Spleen (tissue), 7 donors: ENCODE results near the gene CDKN2C.

Experiments
- CTCF ChIP-seq, 11 experiments: fragments of 200-600 bp in 7 of 11; fragments of 450-650 bp in 4 of 11; sonication (generic) in 4 of 11; IDR thresholded peaks in 8 of 11; conservative IDR thresholded peaks in 3 of 11; 1 replicate in 7 of 11; 2 replicates in 4 of 11; pipeline versions ENCODE4 v1.4.0 to v1.8.0; 2016 to 2021; ENCODE audit warnings: antibody characterized with exemption in 11 of 11, inconsistent platforms in 4 of 11, mild to moderate bottlenecking in 1 of 11
- POLR2A ChIP-seq, 3 donors: fragments of 450-650 bp; IDR thresholded peaks; one replicate each; pipeline ENCODE4 v1.5.1; 2017; ENCODE audit warnings: antibody characterized with exemption in 3 of 3, mild to moderate bottlenecking in 1 of 3
- POLR2AphosphoS5 ChIP-seq, 3 donors: sonication (generic); formaldehyde crosslinking; IDR thresholded peaks; one replicate each; pipeline ENCODE4 v1.5.1; 2017; ENCODE audit warnings: antibody characterized with exemption in 3 of 3
- donor health status: DM: no; HTN: no; CAD: no; lungs with moderate emphysema.
- donor health status: DM: no; HTN: no; CAD: no.
- donor health status: DM: no; HTN: no; CAD: no.

- TF ChIP-seq CTCF (IDR thresholded peaks at IDR 0.05 in 8 of 11, conservative IDR thresholded peaks at IDR 0.05 in 3 of 11): no peak
- no peak for TF ChIP-seq POLR2A (IDR thresholded peaks at IDR 0.05)
- no peak for TF ChIP-seq POLR2AphosphoS5 (IDR thresholded peaks at IDR 0.05)
These were observed 2.7 kb downstream of the CDKN2C start for GRCh38 chr1:50972766-50973165.
